Placental pericyte (primary cell): Measurements from ENCODE around the gene FAM83F. TPM values are rescaled to one million over a fixed set of nuclear protein-coding genes. Genes with fewer than 3 reads are reported as not detected.

Experiments used
- total RNA-seq: library from RNA; depleted of rRNA; stranded (reverse); fragments of >200 nt; gene quantifications from 2 replicates; pipeline ENCODE4 v1.2.3, GENCODE V29; 2012

The FAM83F gene
- under 0.01 TPM in 1 of 2 replicates, not detected in the other for total RNA-seq

DNA sequence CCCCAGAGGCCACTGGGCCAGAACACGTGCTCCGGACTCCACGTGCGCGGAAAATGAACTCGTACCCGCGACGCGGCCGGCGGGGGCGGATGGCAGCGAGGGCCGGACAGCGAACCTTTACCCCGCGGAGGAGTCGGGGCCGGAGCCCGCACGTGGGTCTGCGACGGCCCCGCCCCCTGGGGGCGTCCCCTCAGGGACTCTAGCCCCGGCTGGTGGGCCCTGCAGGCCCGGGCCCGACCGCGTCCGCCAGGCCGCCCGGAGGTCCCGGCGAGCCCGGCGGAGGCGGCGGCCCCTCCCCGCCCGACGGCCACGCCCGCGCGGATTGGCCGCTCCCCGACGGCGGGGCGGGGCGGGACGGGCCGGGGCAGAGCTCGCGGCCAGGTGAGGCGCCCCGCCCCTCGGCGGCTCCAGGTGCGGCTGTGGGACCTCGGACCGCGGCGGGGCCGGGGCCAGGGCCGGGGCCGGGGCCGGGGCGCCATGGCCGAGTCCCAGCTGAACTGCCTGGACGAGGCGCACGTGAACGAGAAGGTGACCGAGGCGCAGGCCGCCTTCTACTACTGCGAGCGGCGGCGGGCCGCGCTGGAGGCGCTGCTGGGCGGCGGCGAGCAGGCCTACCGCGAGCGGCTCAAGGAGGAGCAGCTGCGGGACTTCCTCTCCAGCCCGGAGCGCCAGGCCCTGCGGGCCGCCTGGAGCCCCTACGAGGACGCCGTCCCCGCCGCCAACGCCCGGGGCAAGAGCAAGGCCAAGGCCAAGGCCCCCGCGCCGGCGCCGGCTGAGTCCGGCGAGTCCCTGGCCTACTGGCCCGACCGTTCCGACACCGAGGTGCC is at the start of gene FAM83F:
Gene FAM83F (plus strand): TSS at position 389 of the 827 bp plus-strand sequence. CDS start 89 bp downstream, at position 478.

GRCh38 chr22:39959640-39960447 is 34.9 kb upstream of the FAM83F start, which contains the start of gene TMA7B:
Gene TMA7B, plus strand, starts transcription at chr22:39960397. Its CDS starts 3,978 bp downstream, at chr22:39964375.

Other genes starting within 250 kb of the FAM83F start
- gene ENTHD1, start 101.2 kb upstream of the FAM83F start, total RNA-seq = not detected in 2 replicates
- gene GRAP2, start 93.9 kb upstream of the FAM83F start, total RNA-seq = not detected in 2 replicates
- not detected in 2 replicates for gene TMA7B, start 34.6 kb upstream of the FAM83F start, total RNA-seq
- gene TNRC6B, start 183.0 kb downstream of the FAM83F start, total RNA-seq = 15.5 and 27.6 TPM in 2 replicates